Urothelium cell line (cell line): Measurements from ENCODE around the gene SMPD3.

Source experiments
- DNase-seq: peaks from one replicate; pipeline ENCODE4 v3.0.0; 2011; ENCODE audit warnings: low spot score, mixed read lengths
- FAIRE-seq: peaks from 2 replicates; lab custom pipeline; 2011; peaks lifted over from hg19 to GRCh38; lab: Jason Lieb, UNC

SMPD3 gene

DNA sequence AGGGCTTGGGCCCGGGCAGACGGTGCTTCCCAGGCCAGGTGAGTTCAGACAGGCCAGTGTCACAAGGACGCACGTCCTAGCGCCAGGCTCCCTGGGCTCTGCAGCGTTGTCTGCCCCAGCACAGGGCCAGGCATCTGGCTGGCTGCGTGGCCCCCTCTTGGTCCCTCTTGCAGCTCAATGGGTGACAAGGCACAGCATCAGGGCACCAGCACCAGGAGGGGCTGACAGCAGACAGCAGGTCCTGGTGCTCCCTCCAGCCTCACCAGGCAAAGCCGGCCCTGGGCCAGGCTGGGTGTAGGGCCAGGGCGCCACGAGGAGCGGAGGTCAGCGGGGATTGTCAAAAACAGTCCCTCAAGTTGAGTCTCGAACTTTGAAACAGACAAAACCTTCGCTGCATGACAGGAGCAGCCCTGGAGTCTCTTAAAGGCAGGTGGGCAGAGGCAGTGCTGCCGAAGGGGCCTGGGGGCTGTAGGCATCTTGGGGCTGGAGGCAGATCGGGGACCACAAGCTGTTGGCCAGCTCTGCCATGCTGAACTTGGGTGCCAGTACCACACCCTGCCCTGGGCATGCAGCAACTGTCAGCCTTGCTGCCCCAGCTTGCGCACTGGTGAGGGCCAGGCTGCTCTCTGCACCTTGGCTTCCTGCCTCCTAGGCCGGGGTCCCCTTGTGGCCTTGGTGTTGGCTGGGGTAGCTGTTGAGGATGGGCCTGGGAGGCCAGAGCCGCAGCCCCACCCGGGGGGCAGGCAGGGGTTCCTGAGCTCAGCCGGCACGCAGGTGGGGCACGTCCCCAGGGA is 88.7 kb downstream of the SMPD3 start:
- FAIRE-seq: no peak
- no peak for DNase-seq

DNA sequence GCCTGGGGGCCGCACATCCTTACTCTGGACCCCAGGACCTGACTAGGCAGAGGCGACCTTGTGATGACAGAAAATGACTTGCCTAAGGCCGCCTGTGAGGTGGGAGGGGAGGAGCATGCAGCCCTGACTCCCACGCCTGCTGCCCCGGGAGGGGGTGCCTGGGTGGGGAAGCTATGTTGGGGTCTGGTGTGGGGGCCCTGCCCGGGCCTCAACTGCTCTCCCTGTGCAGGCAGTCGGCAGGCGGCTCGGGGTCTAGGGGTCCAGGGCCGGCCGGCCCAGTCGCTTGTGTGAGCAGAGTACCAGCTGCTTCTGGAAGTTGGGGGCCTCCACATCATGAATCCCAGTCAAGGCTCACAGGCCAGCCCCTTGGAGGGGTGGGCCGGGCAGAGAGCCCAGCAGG is 89.4 kb downstream of the SMPD3 start:
- FAIRE-seq: no peak
- no peak for DNase-seq

DNA sequence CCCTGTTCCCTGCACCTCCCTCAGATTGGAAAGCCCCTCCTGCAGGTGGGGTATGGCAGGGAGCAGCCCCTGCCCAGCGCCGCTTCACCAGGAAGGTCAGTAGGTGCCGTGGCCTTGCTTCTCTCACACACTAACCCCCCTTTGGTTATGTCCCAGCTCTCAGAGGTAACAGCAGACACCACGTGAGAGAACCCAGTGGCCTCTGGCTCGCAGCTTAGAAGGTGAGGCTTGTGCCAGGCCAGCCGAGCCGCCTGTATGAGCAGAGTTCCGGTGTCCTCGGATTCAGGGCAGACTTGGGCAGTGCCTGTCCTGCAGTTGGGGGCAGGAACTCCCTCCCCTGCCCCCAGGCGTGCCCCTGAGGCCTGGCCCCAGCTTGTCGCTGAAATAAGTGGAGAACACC is 90.4 kb downstream of the SMPD3 start:
- FAIRE-seq (no peak), DNase-seq (no peak)

DNA sequence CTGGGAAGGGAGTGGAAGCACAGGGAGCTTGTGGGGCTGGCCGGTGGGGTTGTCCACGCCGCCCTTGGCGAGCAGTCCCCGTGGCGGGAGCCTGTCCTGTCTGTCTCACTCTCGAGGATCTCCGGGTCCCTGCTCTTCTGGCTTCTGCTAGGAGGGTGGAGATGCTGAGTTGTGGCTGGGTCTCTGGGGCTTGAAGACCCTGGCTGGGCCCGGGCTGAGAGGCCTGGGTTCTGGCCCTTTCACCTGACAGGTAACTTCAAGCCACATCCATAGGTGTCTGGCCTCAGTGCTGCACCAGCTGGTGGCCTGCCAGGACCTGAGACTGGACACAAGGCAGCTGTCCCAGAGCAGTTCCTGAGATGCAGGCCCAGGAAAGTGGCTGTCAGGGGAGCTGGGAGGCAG is 90.8 kb downstream of the SMPD3 start:
- FAIRE-seq (no peak), DNase-seq (no peak)

DNA sequence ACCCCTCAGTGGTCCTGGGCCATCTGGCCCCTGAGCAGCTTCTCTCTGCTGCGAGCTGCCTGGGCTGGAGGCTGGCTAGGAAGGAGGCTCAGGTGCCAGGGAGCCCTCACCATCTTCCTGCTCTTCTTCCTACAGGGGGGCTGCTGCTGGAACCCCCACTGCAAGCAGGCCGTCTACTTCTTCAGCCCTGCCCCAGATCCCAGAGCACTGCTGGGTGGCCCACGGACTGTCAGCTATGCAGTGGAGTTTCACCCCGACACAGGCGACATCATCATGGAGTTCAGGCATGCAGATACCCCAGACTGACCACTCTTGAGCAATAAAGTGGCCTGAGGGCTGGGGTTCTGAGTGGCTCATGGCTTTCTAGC is 91.4 kb downstream of the SMPD3 start:
- no peak for FAIRE-seq

DNA sequence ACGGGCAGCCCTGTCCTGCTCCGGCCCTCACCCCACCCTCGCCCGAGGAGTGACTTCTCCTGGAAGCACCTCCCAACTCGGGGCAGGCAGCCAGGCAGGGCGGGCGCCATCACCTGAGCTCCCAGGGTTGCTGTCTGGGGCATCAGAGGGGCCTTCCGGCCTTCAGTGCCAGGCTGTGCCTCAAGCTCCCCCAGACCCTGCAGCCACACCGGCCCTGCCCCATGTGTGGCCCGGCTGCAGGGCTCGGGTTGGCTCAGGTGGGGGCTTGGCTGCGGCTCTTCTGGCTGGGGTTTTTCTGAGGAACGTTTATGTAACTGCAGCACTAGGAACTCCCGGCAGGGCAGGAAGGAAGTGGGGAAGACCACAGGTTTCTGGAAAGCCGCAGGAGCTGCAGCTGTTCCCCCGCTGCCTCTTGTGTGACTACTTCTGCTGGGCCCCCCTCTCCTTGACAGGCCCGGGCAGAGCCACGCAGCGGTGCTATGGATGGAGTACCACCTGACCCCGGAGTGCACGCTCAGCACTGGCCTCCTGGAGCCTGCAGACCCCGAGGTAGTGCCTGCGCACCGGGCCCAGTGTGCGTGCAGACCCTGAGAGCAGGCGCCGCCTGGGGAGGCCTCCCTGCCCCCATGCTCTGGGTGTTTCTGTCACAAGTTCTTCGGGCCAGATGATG is 91.9 kb downstream of the SMPD3 start:
- FAIRE-seq: no peak
- no peak for DNase-seq

More for the DNA sequence above, 91.4 kb downstream of the SMPD3 start:
- no peak for DNase-seq

DNA sequence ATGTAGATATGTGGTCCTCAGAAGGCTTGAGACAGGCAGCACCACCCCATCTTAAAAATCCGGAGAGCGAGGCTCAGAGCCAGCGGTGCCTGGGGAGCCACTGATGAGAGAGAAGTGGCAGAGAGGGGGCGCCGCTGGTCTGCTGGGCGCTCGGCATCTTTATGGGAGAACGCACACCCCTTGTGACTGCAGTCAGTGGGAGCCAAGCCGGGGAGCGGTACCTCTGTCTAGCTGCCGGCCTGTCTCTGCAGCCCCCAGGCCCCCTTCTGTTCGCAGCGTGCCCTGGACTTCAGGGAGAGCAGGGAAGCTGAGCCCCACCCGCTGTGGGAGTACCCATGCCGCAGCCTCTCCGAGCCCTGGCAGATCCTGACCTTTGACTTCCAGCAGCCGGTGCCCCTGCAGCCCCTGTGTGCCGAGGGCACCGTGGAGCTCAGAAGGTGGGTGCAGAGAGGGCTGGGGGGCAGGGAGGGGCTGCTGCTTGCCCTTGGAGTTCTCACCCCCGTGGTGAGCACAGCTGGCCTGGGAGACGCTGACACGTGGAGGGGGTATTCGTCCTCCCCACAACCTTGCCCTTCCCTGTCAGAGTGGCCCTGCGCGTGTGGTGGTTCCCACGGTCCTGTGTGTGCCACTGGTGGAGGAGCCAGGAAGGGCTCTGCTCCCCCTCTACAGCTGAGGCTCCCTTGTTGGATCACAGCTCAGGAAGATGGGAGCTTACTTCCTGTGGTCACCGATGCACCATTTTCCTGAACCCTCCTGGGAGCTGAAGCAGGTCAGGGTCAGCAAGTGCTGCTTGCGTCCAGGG is 92.7 kb downstream of the SMPD3 start:
- DNase-seq: no peak
- no peak for FAIRE-seq

DNA sequence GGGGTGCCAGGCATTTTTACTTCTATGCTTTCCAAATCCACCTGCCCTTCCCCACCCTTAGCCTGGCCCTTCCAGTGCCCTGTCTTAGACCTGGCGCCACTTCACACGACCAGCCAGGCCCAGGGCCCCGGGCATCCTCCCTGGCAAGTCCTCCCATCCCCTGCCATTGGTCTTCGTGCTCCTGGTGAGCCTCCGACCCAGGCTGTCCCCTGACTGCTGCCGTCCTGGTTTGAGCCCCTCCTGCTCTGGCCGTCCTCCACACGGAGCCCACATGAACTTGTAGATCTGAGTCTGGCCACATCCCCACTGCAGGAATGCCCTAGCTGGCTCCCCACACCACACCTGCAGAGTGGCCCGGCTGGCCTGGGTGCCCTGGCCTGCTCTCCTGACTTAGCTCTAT is 93.5 kb downstream of the SMPD3 start:
- FAIRE-seq: no peak

DNA sequence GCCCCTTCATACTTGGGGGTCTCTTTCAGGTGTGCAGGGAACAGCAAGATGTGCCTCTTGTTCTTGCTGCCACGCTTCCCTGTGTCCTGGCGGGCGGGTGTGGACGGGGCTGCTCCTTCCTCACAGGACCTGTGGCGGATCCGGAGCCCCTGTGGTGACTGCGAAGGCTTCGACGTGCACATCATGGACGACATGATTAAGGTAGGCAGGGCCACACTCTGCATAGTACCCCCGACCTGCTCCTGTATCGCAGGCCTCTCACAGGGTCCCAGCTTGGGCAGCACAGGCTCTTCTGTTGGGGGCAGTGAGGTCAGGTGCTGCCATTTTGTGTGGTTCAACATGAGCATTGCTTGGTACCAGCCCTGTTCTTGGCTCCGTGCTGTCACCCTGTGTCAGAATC is 94.9 kb downstream of the SMPD3 start:
- FAIRE-seq (no peak), DNase-seq (no peak)

More for the DNA sequence above, 93.5 kb downstream of the SMPD3 start:
- DNase-seq: no peak

DNA sequence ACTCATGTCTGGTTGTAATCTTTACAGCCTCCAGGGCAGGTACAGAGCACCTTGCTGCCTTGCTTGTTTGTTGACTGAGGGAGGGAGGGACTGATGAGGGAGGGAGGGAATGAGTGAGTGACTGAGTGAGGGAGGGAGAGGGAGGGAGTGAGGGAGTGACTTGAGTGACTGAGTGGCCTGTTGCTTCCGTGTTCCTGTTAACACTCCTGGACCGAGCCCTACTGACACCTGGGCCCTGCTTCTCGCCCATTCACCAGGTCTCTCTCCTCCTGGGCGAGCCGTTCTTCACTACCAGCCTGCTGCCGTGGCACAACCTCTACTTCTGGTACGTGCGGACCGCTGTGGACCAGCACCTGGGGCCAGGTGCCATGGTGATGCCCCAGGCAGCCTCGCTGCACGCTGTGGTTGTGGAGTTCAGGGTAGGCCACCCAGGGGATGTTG is 96.3 kb downstream of the SMPD3 start:
- FAIRE-seq (no peak), DNase-seq (no peak)

DNA sequence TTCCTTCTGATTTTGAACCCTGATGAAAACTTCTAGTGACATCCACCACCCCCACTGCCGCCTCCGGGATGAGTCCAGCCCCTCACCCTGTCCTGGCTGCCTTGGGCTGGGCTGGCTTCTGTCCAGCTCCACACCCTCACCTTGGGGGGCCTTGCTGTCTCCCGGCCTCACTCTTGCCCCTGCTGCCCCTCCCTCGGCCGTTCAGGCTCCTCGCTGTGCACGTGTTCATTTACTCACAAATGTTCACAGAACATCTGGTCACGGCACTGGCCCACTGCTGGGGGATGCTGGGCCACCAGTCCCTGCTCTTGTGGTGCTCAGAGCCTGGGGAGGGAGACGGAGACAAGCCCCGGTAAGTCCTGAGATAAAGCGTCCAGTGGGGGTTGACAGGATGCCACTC is 96.8 kb downstream of the SMPD3 start:
- no peak for FAIRE-seq
- DNase-seq: no peak

DNA sequence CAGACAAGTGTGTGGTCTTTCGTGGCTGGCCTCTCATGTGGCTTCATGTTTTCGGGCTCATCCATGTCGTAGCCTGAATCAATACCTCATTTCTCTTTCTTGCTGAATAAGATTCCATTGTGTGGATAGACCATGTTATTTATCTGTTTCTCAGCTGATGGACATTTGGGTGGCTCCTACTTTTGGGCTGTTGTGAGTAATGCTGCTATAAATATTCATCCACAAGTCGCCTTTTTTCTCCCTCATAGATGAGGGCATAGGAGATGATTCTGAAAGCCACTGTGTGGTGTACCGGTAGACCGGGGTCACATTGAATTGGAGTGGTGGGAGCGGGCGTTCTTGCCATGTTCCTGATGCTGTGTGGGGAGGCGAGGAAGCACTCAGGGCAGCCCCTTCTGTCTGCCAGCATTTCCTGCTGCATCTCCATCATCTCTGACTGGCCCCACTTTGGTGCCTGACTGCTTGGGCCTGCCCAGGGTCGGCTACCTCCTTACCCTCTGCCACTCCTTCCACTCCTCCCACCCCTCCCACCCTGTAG is 97.4 kb downstream of the SMPD3 start:
- DNase-seq (no peak), FAIRE-seq (no peak)

DNA sequence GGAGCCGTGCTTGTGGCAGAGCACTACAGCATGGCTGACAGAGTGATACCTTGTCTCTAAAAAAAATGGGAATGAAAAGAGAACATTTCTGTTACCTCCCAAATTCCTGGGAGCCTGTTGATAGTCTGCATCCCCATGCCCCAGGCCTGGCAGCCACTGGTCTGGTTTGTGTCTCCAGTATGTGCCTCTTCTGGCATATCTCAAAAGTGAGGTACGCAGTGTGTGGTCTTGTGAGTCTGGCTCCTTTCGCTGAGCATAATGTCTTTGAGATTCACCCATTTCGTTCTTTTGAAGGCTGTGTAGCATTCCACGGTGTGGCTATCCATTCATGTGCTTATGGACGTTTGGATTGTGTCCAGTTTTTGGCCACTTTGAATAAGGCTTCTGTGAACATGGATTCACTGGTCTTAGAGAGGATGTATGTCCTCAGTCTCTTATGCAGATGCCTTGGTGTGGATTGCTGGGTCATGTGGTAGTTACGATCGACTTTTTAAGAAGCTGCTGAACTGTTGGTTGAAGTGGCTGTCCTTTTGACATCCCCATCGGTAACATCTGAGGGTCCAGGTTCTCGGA is 98.4 kb downstream of the SMPD3 start:
- no peak for FAIRE-seq
- DNase-seq: no peak

DNA sequence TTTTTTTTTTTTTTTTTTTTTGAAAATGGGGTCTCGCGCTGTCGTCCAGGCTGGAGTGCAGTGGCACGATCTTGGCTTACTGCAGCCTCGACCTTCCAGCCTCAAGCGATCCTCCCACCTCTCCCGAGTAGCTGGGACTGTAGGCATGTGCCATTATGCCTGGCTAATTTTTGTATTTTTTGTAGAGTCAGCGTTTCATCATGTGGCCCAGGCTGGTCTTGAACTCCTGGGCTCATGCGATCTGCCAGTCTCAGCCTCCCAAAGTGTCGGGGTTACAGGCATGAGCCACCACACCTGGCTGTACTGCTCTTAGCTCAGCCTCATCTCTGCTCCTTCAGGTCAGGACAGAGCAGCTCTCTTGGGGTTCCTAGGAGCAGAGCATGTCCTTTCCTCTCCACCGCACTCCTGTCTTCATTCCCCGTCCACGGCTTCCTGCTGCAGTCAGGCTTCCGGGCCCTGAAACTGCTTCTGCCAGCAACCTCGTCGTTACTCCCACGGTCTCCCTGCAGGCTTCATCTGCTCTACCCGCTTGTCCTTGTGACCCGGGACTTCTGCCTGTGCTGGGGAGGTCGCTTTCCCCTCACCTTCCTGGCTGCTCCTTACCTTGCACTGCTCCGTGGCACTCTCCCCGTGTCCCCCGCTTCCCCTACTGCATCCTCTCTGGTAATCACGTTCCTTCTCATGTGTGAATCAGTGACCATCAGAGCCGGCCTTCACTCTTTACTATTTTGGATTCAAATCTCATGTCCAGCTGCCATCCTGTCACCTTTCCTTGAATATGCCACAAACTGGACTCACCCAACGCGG is 99.5 kb downstream of the SMPD3 start:
- FAIRE-seq: no peak

DNA sequence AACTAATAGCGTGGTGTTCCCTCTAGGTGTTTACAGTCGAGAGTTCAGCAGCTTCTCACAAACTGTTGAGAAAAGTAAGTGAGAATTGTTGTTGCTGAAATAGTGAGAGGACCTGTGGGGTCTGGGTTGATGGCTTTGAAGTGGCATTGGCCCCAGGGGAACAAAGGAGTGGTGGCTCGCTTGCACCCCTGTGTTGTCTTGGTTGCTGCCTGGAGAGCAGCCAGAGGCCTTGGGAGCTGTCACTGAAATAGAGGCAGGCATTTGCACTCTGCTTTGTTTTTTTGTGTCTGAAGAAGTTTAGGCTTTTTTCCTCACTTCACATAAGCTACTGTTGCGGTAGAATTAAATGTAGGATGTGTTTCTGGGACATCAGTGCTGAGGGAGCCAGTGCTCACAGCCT is 100.7 kb downstream of the SMPD3 start:
- no peak for FAIRE-seq
- DNase-seq: no peak

More for the DNA sequence above, 99.5 kb downstream of the SMPD3 start:
- no peak for DNase-seq

DNA sequence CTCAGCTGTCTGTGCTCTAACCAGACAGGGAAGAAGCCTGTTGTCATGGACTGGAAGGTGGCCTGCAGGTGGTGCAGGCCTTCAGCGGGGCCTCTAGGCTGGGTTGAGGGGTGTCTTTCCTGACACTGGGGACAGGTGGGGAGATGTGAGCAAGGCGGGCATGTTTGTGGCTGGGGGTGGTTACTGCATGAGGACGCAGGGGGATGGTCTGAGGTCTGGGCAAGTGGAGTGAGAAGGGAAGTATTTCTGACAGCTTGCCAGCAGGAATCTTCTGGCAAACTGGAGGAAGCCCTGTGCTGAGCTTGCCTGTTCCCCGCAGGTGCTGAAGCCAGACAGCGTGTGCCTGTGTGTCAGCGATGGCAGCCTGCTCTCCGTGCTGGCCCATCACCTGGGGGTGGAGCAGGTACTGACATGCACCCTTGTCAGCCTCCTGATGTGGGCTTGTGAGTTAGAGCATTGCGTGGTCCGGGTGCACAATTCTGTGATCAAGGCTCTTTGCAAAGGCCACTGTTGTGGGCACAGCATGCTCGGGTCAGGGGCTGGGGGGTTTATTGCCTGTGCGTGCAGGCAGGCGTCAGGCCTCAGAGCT is 101.3 kb downstream of the SMPD3 start:
- FAIRE-seq (no peak), DNase-seq (no peak)

DNA sequence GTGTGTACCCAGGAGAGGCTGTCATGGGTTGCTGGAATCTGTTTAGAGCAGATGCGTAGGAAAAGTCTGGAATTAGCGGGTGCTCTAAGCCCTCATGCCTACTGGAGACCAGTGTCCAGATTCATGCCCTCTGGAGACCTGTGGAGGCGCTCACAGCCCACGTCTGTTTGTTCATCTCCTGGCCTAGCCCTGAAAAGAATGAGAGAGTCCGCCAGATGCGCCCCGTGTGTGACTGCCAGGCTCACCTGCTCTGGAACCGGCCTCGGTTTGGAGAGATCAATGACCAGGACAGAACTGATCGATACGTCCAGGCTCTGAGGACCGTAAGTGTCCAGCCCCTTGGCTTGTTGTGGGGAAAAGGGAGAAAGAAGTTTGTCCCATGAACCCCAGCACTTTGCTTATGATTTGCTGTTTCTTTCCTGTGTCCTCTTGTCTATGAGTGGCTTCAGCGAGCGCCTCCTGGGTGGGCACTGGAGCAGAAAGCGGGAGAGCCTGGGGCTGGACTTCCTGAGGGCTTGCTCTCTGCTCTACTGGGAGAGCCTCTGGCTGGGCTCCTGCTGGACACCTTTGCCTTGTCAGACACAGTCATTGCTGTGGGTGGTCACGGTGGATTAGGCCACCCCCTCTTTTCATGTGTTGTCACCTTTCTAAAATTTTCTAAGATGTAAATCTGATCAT is 102.2 kb downstream of the SMPD3 start:
- FAIRE-seq: no peak

DNA sequence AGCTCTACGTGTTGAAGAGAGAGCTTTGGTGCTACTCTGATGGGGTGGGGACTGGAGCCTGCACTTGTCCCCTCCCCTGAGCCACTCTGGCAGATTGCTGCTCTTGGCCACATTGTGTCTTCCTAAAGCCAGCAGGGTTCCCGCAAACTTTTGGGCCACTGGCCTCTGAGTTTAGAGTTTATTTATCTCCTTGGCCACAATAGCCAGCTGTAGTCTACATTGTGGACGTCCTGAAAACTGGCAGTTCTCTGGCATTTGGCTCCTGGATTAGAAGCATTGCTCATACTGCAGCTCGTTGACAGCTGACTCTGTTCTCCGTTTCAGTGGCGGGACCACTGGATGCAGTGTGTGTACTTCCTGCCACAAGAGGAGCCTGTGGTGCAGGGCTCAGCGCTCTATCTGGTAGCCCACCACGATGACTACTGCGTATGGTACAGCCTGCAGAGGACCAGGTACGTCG is 102.9 kb downstream of the SMPD3 start:
- FAIRE-seq: no peak
- DNase-seq: no peak

More for the DNA sequence above, 102.2 kb downstream of the SMPD3 start:
- no peak for DNase-seq

DNA sequence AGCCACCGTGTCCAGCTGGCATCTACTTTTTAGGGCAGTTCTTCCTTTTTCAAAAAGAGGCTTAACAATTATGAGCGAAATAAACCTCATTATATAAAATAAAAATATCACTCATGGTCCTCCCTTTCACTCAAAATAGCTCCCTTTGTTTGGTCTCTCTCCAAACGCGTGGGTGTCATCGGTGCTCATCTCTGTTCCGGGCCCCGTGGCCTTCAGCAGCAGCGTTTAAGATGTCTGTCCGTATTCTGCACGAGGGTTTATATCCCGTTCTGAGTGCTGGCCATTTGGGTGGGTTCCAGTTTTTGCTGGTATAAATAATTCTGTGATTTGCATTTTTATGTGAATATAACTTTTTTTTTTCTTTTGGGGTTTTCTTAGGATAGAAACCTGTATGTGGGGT is 104.1 kb downstream of the SMPD3 start:
- no peak for FAIRE-seq
- DNase-seq: no peak
